Caco-2 (cell line): ENCODE measurements around the gene NFATC2. TPM values are rescaled to one million over a fixed set of nuclear protein-coding genes. Genes with fewer than 3 reads are reported as not detected.

ENCODE experiments used
- BruUV-seq: library from RNA; stranded (reverse); fragments of 400-500 nt; replicated peaks from 2 replicates; lab custom pipeline; 2021; lab: Mats Ljungman, UMichigan
- CTCF ChIA-PET: fragments of 300-600 bp; sonication (Branson Sonifier 250); formaldehyde crosslinking; loops from one replicate; lab custom pipeline; 2022; ENCODE audit warnings: antibody characterized with exemption; lab: Charles Lee
- POLR2A ChIA-PET: fragments of 300-600 bp; sonication (Branson Sonifier 250); formaldehyde crosslinking; loops from one replicate; lab custom pipeline; 2022; ENCODE audit warnings: antibody characterized with exemption; lab: Charles Lee
- DNase-seq, 2 experiments: peaks; one replicate each; pipeline versions ENCODE4 v3.0.0 to v3.0.0-alpha.2; 2020 to 2022
- H3K27me3 ChIP-seq: replicated peaks from 2 replicates; pipeline ENCODE4 v1.6.0; 2011; ENCODE audit warnings: low read length; ENCODE audit not compliant: control insufficient read depth, insufficient read depth
- H3K36me3 ChIP-seq: 2 replicates; pipeline ENCODE4 v1.5.1; 2011; ENCODE audit warnings: low read length; ENCODE audit not compliant: control insufficient read depth, insufficient read depth
- H3K4me1 ChIP-seq: fragments of 250-450 bp; sonication (Bioruptor Pico); 2 replicates; pipeline ENCODE4 v1.5.1; 2020; ENCODE audit warnings: mild to moderate bottlenecking
- H3K4me3 ChIP-seq: 2 replicates; pipeline ENCODE4 v1.5.1; 2011; ENCODE audit warnings: low read depth, mild to moderate bottlenecking, control low read depth, low read length
- H3K9me3 ChIP-seq: fragments of 250-450 bp; sonication (Bioruptor Pico); 2 replicates; pipeline ENCODE4 v1.5.1; 2020; ENCODE audit warnings: mild to moderate bottlenecking, moderate library complexity
- H3K27ac Mint-ChIP-seq: one replicate; pipeline ENCODE4 v1.8.0; 2022; ENCODE audit warnings: mixed read lengths; ENCODE audit not compliant: unreplicated experiment
- H3K27me3 Mint-ChIP-seq: one replicate; pipeline ENCODE4 v1.8.0; 2022; ENCODE audit warnings: mixed read lengths; ENCODE audit not compliant: insufficient read depth, unreplicated experiment
- H3K36me3 Mint-ChIP-seq: one replicate; pipeline ENCODE4 v1.8.0; 2022; ENCODE audit warnings: mild to moderate bottlenecking, mixed read lengths; ENCODE audit not compliant: insufficient read depth, unreplicated experiment
- H3K4me1 Mint-ChIP-seq: one replicate; pipeline ENCODE4 v1.8.0; 2022; ENCODE audit warnings: low read depth, mixed read lengths; ENCODE audit not compliant: unreplicated experiment
- H3K4me3 Mint-ChIP-seq: one replicate; pipeline ENCODE4 v1.8.0; 2022; ENCODE audit warnings: mild to moderate bottlenecking, moderate library complexity, mixed read lengths; ENCODE audit not compliant: unreplicated experiment
- H3K9me3 Mint-ChIP-seq: one replicate; pipeline ENCODE4 v1.8.0; 2022; ENCODE audit warnings: mixed read lengths; ENCODE audit not compliant: unreplicated experiment
- CTCF ChIP-seq, 2 experiments: fragments of 200-600 bp in 1 of 2; IDR thresholded peaks; 1 replicate in 1 of 2; 2 replicates in 1 of 2; pipeline versions ENCODE4 v1.5.1 to v1.8.0; 2011 to 2022; ENCODE audit warnings: antibody characterized with exemption in 1 of 2, control low read depth in 1 of 2, inconsistent platforms in 1 of 2, low read depth in 1 of 2, low read length in 1 of 2, mild to moderate bottlenecking in 1 of 2, moderate library complexity in 1 of 2; ENCODE audit not compliant: insufficient read depth in 1 of 2, severe bottlenecking in 1 of 2, unreplicated experiment in 1 of 2
- intact Hi-C: fragments of 100-400 bp; cut with micrococcal nuclease; formaldehyde crosslinking; loops from one replicate; pipeline ENCODE4 v1.10.0; 2022; ENCODE audit not compliant: unreplicated experiment
- total RNA-seq: library from RNA; stranded (reverse); gene quantifications from 2 replicates; pipeline ENCODE4 v1.2.3, GENCODE V29; 2022

The NFATC2 gene
- total RNA-seq, 1 experiment from 2014 or later = 20.8 TPM

GRCh38 chr20:51354769-51355319 lies 187.7 kb downstream of the NFATC2 start:
- Mint-ChIP-seq H3K4me1 (no peaks in the 10 kb centered on the region), H3K36me3 (no peaks in the 10 kb centered on the region), H3K27ac (no peak overlapping the region), H3K9me3 (peaks cover 10% of the 10 kb centered on the region), H3K27me3 (peaks cover 12% of the 10 kb centered on the region), H3K4me3 (no peak overlapping the region)
- BruUV-seq = no TSS peak
- no peak for DNase-seq
- ChIA-PET POLR2A (interaction anchor here (0.7 kb wide), 1 partner anchor 104 kb away, joined by 3 read pairs; no protein-coding TSS in a partner anchor), CTCF (interaction anchor here (0.5 to 1.5 kb wide), 3 partner anchors 31 to 367 kb away, joined by 3 to 5 read pairs (median 4); no protein-coding TSS in a partner anchor)
- H3K9me3 ChIP-seq = no peaks in the 10 kb centered on the region
- intact Hi-C loops = no loop called here
- no peaks in the 10 kb centered on the region for H3K4me1 ChIP-seq
- no peaks in the 10 kb centered on the region for H3K36me3 ChIP-seq
- H3K27me3 ChIP-seq = peaks cover 2% of the 10 kb centered on the region; the same call in 1 of the 2 replicates
- no peak for TF ChIP-seq CTCF (IDR thresholded peaks at IDR 0.05; ENCODE audit: insufficient read depth in 1 of 2, low read depth in 1 of 2, low read length in 1 of 2, severe bottlenecking in 1 of 2, unreplicated experiment in 1 of 2)
- H3K4me3 ChIP-seq = no peak overlapping the region

DNA sequence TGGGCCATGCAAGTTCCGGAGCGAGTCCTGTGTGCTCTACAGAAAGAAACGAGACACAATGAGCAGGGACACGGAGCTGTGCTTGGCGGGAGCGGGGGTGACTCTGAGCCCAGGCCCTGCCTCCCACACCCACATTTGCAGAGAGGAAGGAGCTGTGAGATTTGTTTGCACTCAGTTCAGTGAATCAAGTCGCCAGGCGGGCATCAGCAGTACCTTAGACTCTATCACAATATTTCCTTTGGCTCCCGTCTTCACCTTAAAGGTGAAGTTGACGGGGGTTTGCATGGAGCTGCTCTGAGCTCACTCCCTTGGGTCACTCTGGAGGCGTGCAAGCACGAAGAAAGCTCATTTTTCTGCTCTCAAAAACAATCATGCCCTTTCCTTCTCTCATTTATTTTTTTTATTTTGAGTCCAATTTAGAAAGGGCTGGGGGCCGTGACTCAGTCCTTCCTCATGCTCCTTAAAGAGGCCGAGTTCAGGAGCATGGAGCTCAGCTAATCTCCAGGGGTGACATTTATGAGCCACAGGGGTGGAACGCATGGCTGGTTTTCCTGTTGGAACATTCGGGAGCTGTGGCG lies 188.2 kb downstream of the NFATC2 start:
- no peaks in the 10 kb centered on the region for H3K9me3 ChIP-seq
- H3K4me1 ChIP-seq = no peaks in the 10 kb centered on the region

DNA sequence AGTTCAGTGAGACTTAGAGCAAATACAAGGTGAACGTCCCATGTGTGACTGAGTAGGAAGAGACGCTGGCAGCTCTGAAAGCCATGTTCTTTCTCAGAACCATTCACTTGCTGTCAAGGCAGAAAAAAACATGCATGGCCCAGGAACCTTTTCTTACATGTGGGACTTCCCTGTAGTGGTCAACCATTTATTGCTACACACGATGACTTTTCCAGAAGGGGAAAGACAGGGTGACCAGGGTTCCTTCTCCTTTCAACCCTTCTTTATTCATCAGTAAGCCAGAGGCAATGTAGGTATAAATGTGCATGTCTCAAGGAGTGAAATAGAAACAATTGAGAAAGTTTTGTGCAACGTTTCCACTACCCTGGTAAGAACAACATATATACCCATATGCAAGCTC lies 189.0 kb downstream of the NFATC2 start:
- no peak overlapping the region for H3K4me3 ChIP-seq
- no peaks in the 10 kb centered on the region for H3K4me1 ChIP-seq
- H3K36me3 ChIP-seq = no peaks in the 10 kb centered on the region
- H3K27me3 ChIP-seq = peaks cover 2% of the 10 kb centered on the region; the same call in 1 of the 2 replicates
- no peak for DNase-seq
- TF ChIP-seq CTCF (IDR thresholded peaks at IDR 0.05; ENCODE audit: insufficient read depth in 1 of 2, low read depth in 1 of 2, low read length in 1 of 2, severe bottlenecking in 1 of 2, unreplicated experiment in 1 of 2) = no peak
- Mint-ChIP-seq H3K9me3 (peaks cover 10% of the 10 kb centered on the region), H3K36me3 (no peaks in the 10 kb centered on the region), H3K4me3 (no peak overlapping the region), H3K27ac (no peak overlapping the region), H3K4me1 (no peaks in the 10 kb centered on the region), H3K27me3 (peaks cover 7% of the 10 kb centered on the region)
- ChIA-PET CTCF (no interaction called here), POLR2A (no interaction called here)
- no peaks in the 10 kb centered on the region for H3K9me3 ChIP-seq
- intact Hi-C loops = no loop called here
- BruUV-seq = no TSS peak

More for the DNA sequence above, 188.2 kb downstream of the NFATC2 start:
- ChIA-PET POLR2A (interaction anchor here (0.7 kb wide), 1 partner anchor 104 kb away, joined by 3 read pairs; no protein-coding TSS in a partner anchor), CTCF (interaction anchor here (0.5 to 1.1 kb wide), 2 partner anchors 363 to 367 kb away, joined by 3 to 5 read pairs; no protein-coding TSS in a partner anchor)
- peaks cover 2% of the 10 kb centered on the region; the same call in 1 of the 2 replicates for H3K27me3 ChIP-seq
- no peaks in the 10 kb centered on the region for H3K36me3 ChIP-seq
- H3K4me3 Mint-ChIP-seq = no peak overlapping the region
- intact Hi-C loops = no loop called here
- H3K9me3 Mint-ChIP-seq = peaks cover 10% of the 10 kb centered on the region
- H3K27ac Mint-ChIP-seq = no peak overlapping the region
- BruUV-seq = no TSS peak
- H3K4me3 ChIP-seq = no peak overlapping the region
- no peaks in the 10 kb centered on the region for H3K36me3 Mint-ChIP-seq
- TF ChIP-seq CTCF (IDR thresholded peaks at IDR 0.05; ENCODE audit: insufficient read depth in 1 of 2, low read depth in 1 of 2, low read length in 1 of 2, severe bottlenecking in 1 of 2, unreplicated experiment in 1 of 2) = no peak
- no peak for DNase-seq
- H3K27me3 Mint-ChIP-seq = peaks cover 11% of the 10 kb centered on the region
- no peaks in the 10 kb centered on the region for H3K4me1 Mint-ChIP-seq
